Glomerular endothelial cell (primary cell): Measurements from ENCODE around the gene CLP1. TPM values are rescaled to one million over a fixed set of nuclear protein-coding genes. Genes with fewer than 3 reads are reported as not detected.
A peak's percentile ranks its signal among the peaks of the same experiment; 100 is the strongest.

Experiments used
- DNase-seq: peaks from one replicate; pipeline ENCODE4 v3.0.0-alpha.2; 2011; ENCODE audit warnings: low read depth, low spot score; ENCODE audit errors: extremely low read depth
- total RNA-seq: library from RNA; depleted of rRNA; stranded (reverse); fragments of >200 nt; gene quantifications from 2 replicates; pipeline ENCODE4 v1.2.3, GENCODE V29; 2015

Gene CLP1
- total RNA-seq, result 13.3 and 18.0 TPM in 2 replicates

GRCh38 chr11:57657194-57658022 lies at the start of gene CLP1:
CLP1 (plus strand) TSS chr11:57657762; CDS start chr11:57659477, 1,715 bp downstream.
- peak; percentile 89 for DNase-seq

GRCh38 chr11:57610170-57610569 lies 47.4 kb upstream of the CLP1 start:
- DNase-seq, result no peak

- DNase-seq, result no peak
Measured at GRCh38 chr11:57614234-57614772, 43.3 kb upstream of the CLP1 start.

- no peak for DNase-seq
Measured at GRCh38 chr11:57615308-57615707, 42.3 kb upstream of the CLP1 start.

GRCh38 chr11:57616595-57616994 lies 41.0 kb upstream of the CLP1 start:
- no peak for DNase-seq

GRCh38 chr11:57618438-57618837 lies 39.1 kb upstream of the CLP1 start:
- DNase-seq, result no peak

GRCh38 chr11:57619331-57619730 lies 38.2 kb upstream of the CLP1 start:
- no peak for DNase-seq

GRCh38 chr11:57620467-57620866 lies 37.1 kb upstream of the CLP1 start:
- DNase-seq, result no peak

GRCh38 chr11:57622263-57622662 lies 35.3 kb upstream of the CLP1 start:
- no peak for DNase-seq

GRCh38 chr11:57624864-57625263 lies 32.7 kb upstream of the CLP1 start:
- no peak for DNase-seq

- DNase-seq, result no peak
Measured at GRCh38 chr11:57626895-57627294, 30.7 kb upstream of the CLP1 start.

- no peak for DNase-seq
Measured at GRCh38 chr11:57630171-57630570, 27.4 kb upstream of the CLP1 start.

- DNase-seq, result no peak
Measured at GRCh38 chr11:57632116-57632515, 25.4 kb upstream of the CLP1 start.

- DNase-seq, result no peak
Measured at GRCh38 chr11:57633394-57634070, 24.0 kb upstream of the CLP1 start.

- no peak for DNase-seq
Measured at GRCh38 chr11:57634311-57634710, 23.3 kb upstream of the CLP1 start.

GRCh38 chr11:57635246-57635645 lies 22.3 kb upstream of the CLP1 start:
- DNase-seq, result no peak

- no peak for DNase-seq
Measured at GRCh38 chr11:57637626-57638004, 19.9 kb upstream of the CLP1 start.

- DNase-seq, result peak; percentile 44
Measured at GRCh38 chr11:57638005-57638781, 19.4 kb upstream of the CLP1 start.

GRCh38 chr11:57638811-57639320 lies 18.7 kb upstream of the CLP1 start:
- DNase-seq, result no peak

- no peak for DNase-seq
Measured at GRCh38 chr11:57639321-57640067, 18.1 kb upstream of the CLP1 start.
